Measurements from ENCODE around the gene PDE11A. TPM values are rescaled to one million over a fixed set of nuclear protein-coding genes. Genes with fewer than 3 reads are reported as not detected.
"Not testable (repeated sequence)": the region's sequence is repeated elsewhere in the genome, so short reads cannot be mapped to it uniquely, and the experiment has no call there.

The PDE11A gene
- polyA plus RNA-seq, 1 experiment: 0.53 TPM

DNA sequence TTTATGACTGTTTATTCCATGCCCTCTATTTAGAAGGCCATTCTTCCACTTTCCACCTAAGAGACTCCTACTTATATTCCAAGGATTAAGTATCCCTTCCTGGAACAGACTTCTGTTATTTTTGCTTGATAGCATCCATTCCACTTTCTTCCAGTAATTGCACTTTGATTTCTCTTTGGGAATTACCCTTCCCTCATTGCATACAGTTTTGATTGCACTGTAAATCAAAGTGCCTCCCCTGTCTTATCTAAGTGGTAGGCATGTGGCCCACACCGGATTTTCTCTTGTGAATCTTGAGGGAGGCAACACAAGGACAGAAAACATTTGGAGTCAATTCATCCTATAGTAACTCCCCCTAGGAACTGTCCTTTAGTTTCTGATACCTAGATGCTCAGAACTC, 120.4 kb downstream of the PDE11A start:
- TF ChIP-seq, protein P1, sequence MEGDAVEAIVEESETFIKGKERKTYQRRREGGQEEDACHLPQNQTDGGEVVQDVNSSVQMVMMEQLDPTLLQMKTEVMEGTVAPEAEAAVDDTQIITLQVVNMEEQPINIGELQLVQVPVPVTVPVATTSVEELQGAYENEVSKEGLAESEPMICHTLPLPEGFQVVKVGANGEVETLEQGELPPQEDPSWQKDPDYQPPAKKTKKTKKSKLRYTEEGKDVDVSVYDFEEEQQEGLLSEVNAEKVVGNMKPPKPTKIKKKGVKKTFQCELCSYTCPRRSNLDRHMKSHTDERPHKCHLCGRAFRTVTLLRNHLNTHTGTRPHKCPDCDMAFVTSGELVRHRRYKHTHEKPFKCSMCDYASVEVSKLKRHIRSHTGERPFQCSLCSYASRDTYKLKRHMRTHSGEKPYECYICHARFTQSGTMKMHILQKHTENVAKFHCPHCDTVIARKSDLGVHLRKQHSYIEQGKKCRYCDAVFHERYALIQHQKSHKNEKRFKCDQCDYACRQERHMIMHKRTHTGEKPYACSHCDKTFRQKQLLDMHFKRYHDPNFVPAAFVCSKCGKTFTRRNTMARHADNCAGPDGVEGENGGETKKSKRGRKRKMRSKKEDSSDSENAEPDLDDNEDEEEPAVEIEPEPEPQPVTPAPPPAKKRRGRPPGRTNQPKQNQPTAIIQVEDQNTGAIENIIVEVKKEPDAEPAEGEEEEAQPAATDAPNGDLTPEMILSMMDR (IDR thresholded peaks at IDR 0.05; ENCODE audit: insufficient read depth, low read depth, low read length): no peak
- Histone ChIP-seq H3K36me3 (ENCODE audit: control insufficient read depth, insufficient read depth, low read length) (no peaks in the 10 kb centered on the region), H3K4me3 (ENCODE audit: low read depth, low read length) (no peak overlapping the region), H3K27me3 (ENCODE audit: control insufficient read depth, insufficient read depth, low read length) (no peaks in the 10 kb centered on the region)
- ChIA-PET POLR2A (no interaction called here), CTCF (no interaction called here)
- DNase-seq (ENCODE audit: low read depth): no peak

DNA sequence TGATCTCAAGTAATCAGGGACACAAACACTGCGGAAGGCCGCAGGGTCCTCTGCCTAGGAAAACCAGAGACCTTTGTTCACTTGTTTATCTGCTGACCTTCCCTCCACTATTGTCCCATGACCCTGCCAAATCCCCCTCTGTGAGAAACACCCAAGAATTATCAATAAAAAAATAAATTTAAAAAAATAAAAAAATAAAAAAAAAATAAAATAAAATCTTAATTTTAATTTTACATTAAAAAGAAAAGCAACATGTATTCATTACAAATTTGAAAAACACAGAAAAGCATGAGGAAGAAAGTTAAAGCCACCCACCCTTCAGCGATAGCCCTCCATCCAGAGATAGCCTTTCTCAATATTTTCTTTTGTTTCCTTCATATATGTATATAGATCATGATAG, 125.0 kb downstream of the PDE11A start:
- H3K4me3 ChIP-seq (ENCODE audit: low read depth, low read length); DNase-seq (ENCODE audit: low read depth); H3K36me3 ChIP-seq (ENCODE audit: control insufficient read depth, insufficient read depth, low read length); H3K27me3 ChIP-seq (ENCODE audit: control insufficient read depth, insufficient read depth, low read length); CTCF ChIA-PET; POLR2A ChIA-PET: not testable (repeated sequence)

DNA sequence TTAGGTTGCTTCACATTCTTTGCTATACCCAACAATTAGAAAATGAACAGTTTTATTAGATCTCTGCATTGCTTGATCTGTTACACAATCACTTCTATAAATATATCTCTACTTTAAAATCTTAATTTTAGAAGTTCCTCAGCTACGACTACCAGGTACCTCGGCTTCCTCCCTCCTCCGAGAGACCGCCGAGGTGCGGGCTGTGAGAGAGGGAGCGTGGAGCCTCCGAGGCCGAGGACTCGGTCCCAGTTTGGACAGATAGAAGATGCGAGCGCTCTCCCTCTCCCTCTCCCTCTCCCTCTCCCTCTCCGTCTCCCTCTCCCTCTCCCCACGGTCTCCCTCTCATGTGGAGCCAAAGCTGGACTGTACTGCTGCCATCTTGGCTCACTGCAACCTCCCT, 128.0 kb downstream of the PDE11A start:
- H3K4me3 ChIP-seq (ENCODE audit: low read depth, low read length); DNase-seq (ENCODE audit: low read depth); H3K36me3 ChIP-seq (ENCODE audit: control insufficient read depth, insufficient read depth, low read length); CTCF ChIA-PET; H3K27me3 ChIP-seq (ENCODE audit: control insufficient read depth, insufficient read depth, low read length); POLR2A ChIA-PET: not testable (repeated sequence)

GRCh38 chr2:177942731-177943130, 129.8 kb downstream of the PDE11A start:
- CTCF ChIA-PET: no interaction called here
- TF ChIP-seq, protein P1 (IDR thresholded peaks at IDR 0.05; ENCODE audit: insufficient read depth, low read depth, low read length): no peak
- POLR2A ChIA-PET: no interaction called here
- H3K27me3 ChIP-seq (ENCODE audit: control insufficient read depth, insufficient read depth, low read length): no peaks in the 10 kb centered on the region
- no peaks in the 10 kb centered on the region for H3K36me3 ChIP-seq (ENCODE audit: control insufficient read depth, insufficient read depth, low read length)
- DNase-seq (ENCODE audit: low read depth): no peak
- H3K4me3 ChIP-seq (ENCODE audit: low read depth, low read length): no peak overlapping the region

DNA sequence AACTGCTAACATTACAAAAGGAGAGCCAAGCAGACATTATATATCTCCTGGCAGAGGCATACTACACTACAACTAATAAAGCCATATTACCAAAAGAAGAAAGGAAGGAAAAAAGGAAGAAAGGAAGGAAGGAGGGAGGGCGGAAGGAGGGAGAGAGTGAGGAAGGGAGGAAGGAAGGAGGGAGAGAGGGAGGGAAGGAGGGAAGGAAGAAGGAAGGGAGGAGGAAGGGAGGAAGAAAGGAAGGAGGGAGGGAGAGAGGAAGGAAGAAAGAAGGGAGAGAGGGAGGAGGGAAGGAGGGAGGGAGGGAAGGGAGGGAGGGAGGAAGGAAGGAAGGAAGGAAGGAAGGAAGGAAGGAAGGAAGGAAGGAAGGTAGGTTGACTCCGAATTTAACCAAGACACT, 133.4 kb downstream of the PDE11A start:
- Histone ChIP-seq H3K4me3 (ENCODE audit: low read depth, low read length) (no peak overlapping the region), H3K27me3 (ENCODE audit: control insufficient read depth, insufficient read depth, low read length) (no peaks in the 10 kb centered on the region), H3K36me3 (ENCODE audit: control insufficient read depth, insufficient read depth, low read length) (no peaks in the 10 kb centered on the region)
- no peak for DNase-seq (ENCODE audit: low read depth)
- ChIA-PET POLR2A (no interaction called here), CTCF (no interaction called here)
- TF ChIP-seq, protein P1 (IDR thresholded peaks at IDR 0.05; ENCODE audit: insufficient read depth, low read depth, low read length): no peak

DNA sequence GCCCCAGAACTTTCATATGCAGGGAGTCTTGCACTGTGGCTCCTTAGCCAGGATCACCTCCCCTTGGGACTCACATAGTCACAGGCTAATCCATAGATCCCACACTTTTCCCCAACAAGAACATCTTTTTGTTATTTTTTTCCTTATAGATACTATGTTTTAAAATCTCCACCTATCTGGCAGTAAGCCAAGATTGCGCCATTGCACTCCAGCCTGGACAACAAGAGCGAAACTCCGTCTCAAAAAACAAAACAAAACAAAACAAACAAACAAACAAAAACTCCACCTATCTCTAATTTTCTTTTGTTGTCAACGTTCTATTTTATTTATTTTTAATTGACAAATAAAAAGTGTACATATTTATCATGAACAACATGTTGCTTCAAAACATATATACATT, 141.7 kb downstream of the PDE11A start:
- DNase-seq (ENCODE audit: low read depth): no peak
- TF ChIP-seq, protein P1 (IDR thresholded peaks at IDR 0.05; ENCODE audit: insufficient read depth, low read depth, low read length): no peak
- POLR2A ChIA-PET: no interaction called here
- Histone ChIP-seq H3K27me3 (ENCODE audit: control insufficient read depth, insufficient read depth, low read length) (no peaks in the 10 kb centered on the region), H3K36me3 (ENCODE audit: control insufficient read depth, insufficient read depth, low read length) (no peaks in the 10 kb centered on the region), H3K4me3 (ENCODE audit: low read depth, low read length) (no peak overlapping the region)
- CTCF ChIA-PET: interaction anchor here (0.8 to 1.5 kb wide), 2 partner anchors 24 to 962 kb away, joined by 3 to 4 read pairs; no protein-coding TSS in a partner anchor

Data from BJ (cell line).